Smooth muscle cell (in vitro differentiated cells): ENCODE data around the gene MSGN1. TPM values are rescaled to one million over a fixed set of nuclear protein-coding genes. Genes with fewer than 3 reads are reported as not detected.

Experiments
- DNase-seq: peaks from one replicate; lab custom pipeline; 2025; ENCODE audit not compliant: unreplicated experiment; lab: John Stamatoyannopoulos, UW
- H2AFZ ChIP-seq: fragments of 200-600 bp; sonication (generic); 2 replicates; pipeline ENCODE4 v1.6.0; 2016; ENCODE audit warnings: antibody characterized with exemption, low read depth, mild to moderate bottlenecking
- H3F3A ChIP-seq: fragments of 200-600 bp; sonication (generic); 2 replicates; pipeline ENCODE4 v1.6.0; 2017; ENCODE audit warnings: antibody characterized with exemption, low read depth
- H3K27ac ChIP-seq: fragments of 200-600 bp; sonication (generic); 2 replicates; pipeline ENCODE4 v1.5.1; 2016; ENCODE audit warnings: low read depth, mild to moderate bottlenecking
- H3K27me3 ChIP-seq: fragments of 200-600 bp; sonication (generic); 2 replicates; pipeline ENCODE4 v1.6.1; 2016; ENCODE audit warnings: low read depth, mild to moderate bottlenecking
- H3K36me3 ChIP-seq: fragments of 200-600 bp; sonication (generic); 2 replicates; pipeline ENCODE4 v1.5.1; 2016; ENCODE audit warnings: low read depth
- H3K4me1 ChIP-seq: fragments of 200-600 bp; sonication (generic); 2 replicates; pipeline ENCODE4 v1.5.1; 2016; ENCODE audit warnings: low read depth
- H3K4me2 ChIP-seq: fragments of 200-600 bp; sonication (generic); 2 replicates; pipeline ENCODE4 v1.6.0; 2016; ENCODE audit warnings: mild to moderate bottlenecking
- H3K4me3 ChIP-seq: fragments of 200-600 bp; sonication (generic); 2 replicates; pipeline ENCODE4 v1.5.1; 2016; ENCODE audit warnings: mild to moderate bottlenecking
- H3K79me2 ChIP-seq: fragments of 200-600 bp; sonication (generic); 2 replicates; pipeline ENCODE4 v1.6.0; 2016; ENCODE audit warnings: low read depth, mild to moderate bottlenecking
- H3K9ac ChIP-seq: fragments of 200-600 bp; sonication (generic); 2 replicates; pipeline ENCODE4 v1.6.0; 2016; ENCODE audit warnings: low read depth
- H3K9me3 ChIP-seq: fragments of 200-600 bp; sonication (generic); replicated peaks from 2 replicates; pipeline ENCODE4 v1.5.1; 2016; ENCODE audit warnings: low read depth
- H4K20me1 ChIP-seq: fragments of 200-600 bp; sonication (generic); 2 replicates; pipeline ENCODE4 v1.6.0; 2016; ENCODE audit warnings: low read depth
- CTCF ChIP-seq: fragments of 200-600 bp; sonication (generic); IDR thresholded peaks from 2 replicates; pipeline ENCODE4 v1.5.1; 2017; ENCODE audit warnings: borderline replicate concordance, mild to moderate bottlenecking, antibody characterized with exemption; ENCODE audit not compliant: insufficient read depth, poor library complexity, severe bottlenecking
- WGBS: methylation state at CpG from one replicate; pipeline ENCODE4 v1.1.7; 2016; ENCODE audit warnings: low lambda C conversion rate; 5-methylcytosine and 5-hydroxymethylcytosine counted together
- polyA plus RNA-seq: library from polyadenylated mRNA; unstranded; fragments of >200 nt; fragmentation: Nextera tagmentation; extraction: Ambion mirVana; gene quantifications from 2 replicates; pipeline ENCODE4 v1.2.1, GENCODE V29; 2016
- total RNA-seq: library from RNA; depleted of rRNA; stranded (reverse); fragments of >200 nt; gene quantifications from 2 replicates; pipeline ENCODE4 v1.2.3, GENCODE V29; 2014

MSGN1 gene
- total and polyA plus RNA-seq, 2 experiments from 2014 or later, result 0.56 TPM; not detected in 1

- no peaks in the 10 kb centered on the region for H3K36me3 ChIP-seq
- H2AFZ ChIP-seq, result no peak overlapping the region
- H3K27me3 ChIP-seq, result no peaks in the 10 kb centered on the region
- H3K4me3 ChIP-seq, result no peak overlapping the region
- no peak overlapping the region for H3K4me2 ChIP-seq
- TF ChIP-seq CTCF, result no peak
- H3K9ac ChIP-seq, result peak overlapping the region; percentile 28
- DNase-seq, result no peak
- no peak overlapping the region for H3K27ac ChIP-seq
- no peaks in the 10 kb centered on the region for H4K20me1 ChIP-seq
- no peaks in the 10 kb centered on the region for H3F3A ChIP-seq
- H3K4me1 ChIP-seq, result peaks cover 6% of the 10 kb centered on the region
- H3K79me2 ChIP-seq, result no peaks in the 10 kb centered on the region
- WGBS, result 96% methylated on average over 1 of the region's 1 CpG
- H3K9me3 ChIP-seq, result no peaks in the 10 kb centered on the region
These were observed 15.4 kb upstream of the MSGN1 start for GRCh38 chr2:17800693-17801458.

- DNase-seq, result no peak
- no peaks in the 10 kb centered on the region for H4K20me1 ChIP-seq
- H3K9me3 ChIP-seq, result no peaks in the 10 kb centered on the region
- no peak overlapping the region for H3K9ac ChIP-seq
- H3F3A ChIP-seq, result no peaks in the 10 kb centered on the region
- H3K4me2 ChIP-seq, result no peak overlapping the region
- no peak for TF ChIP-seq CTCF
- peaks cover 6% of the 10 kb centered on the region for H3K4me1 ChIP-seq
- no peaks in the 10 kb centered on the region for H3K36me3 ChIP-seq
- H3K27me3 ChIP-seq, result no peaks in the 10 kb centered on the region
- H3K79me2 ChIP-seq, result no peaks in the 10 kb centered on the region
- no peak overlapping the region for H3K27ac ChIP-seq
- 81% methylated on average over 3 of the region's 3 CpGs for WGBS
- H2AFZ ChIP-seq, result no peak overlapping the region
- H3K4me3 ChIP-seq, result no peak overlapping the region
These were observed 12.8 kb upstream of the MSGN1 start for GRCh38 chr2:17803497-17803896.

- Histone ChIP-seq H2AFZ (no peak overlapping the region), H3F3A (no peaks in the 10 kb centered on the region), H3K36me3 (no peaks in the 10 kb centered on the region), H3K9ac (no peak overlapping the region), H3K4me1 (peaks cover 6% of the 10 kb centered on the region), H3K4me2 (no peak overlapping the region), H3K27ac (no peak overlapping the region), H3K4me3 (no peak overlapping the region), H3K79me2 (no peaks in the 10 kb centered on the region), H3K27me3 (no peaks in the 10 kb centered on the region), H3K9me3 (no peaks in the 10 kb centered on the region), H4K20me1 (no peaks in the 10 kb centered on the region)
- TF ChIP-seq CTCF, result no peak
- 93% methylated on average over 3 of the region's 3 CpGs for WGBS
- DNase-seq, result no peak
These were observed 11.9 kb upstream of the MSGN1 start for GRCh38 chr2:17804358-17804757.

GRCh38 chr2:17805166-17805565, 11.1 kb upstream of the MSGN1 start:
- WGBS, result 85% methylated on average over 2 of the region's 2 CpGs

More at GRCh38 chr2:17805166-17805565, 11.1 kb upstream of the MSGN1 start:
- no peak for TF ChIP-seq CTCF
- H3K27me3 ChIP-seq, result no peaks in the 10 kb centered on the region
- no peak overlapping the region for H2AFZ ChIP-seq
- no peaks in the 10 kb centered on the region for H3K4me1 ChIP-seq
- DNase-seq, result no peak
- no peak overlapping the region for H3K27ac ChIP-seq
- H3K4me2 ChIP-seq, result no peak overlapping the region
- H3K9ac ChIP-seq, result no peak overlapping the region
- H3K4me3 ChIP-seq, result no peak overlapping the region
- H3F3A ChIP-seq, result no peaks in the 10 kb centered on the region
- no peaks in the 10 kb centered on the region for H3K79me2 ChIP-seq
- H3K9me3 ChIP-seq, result no peaks in the 10 kb centered on the region
- H3K36me3 ChIP-seq, result no peaks in the 10 kb centered on the region
- no peaks in the 10 kb centered on the region for H4K20me1 ChIP-seq
